Smooth muscle cell (in vitro differentiated cells): Measurements from ENCODE around the gene RHBDF1. TPM values are rescaled to one million over a fixed set of nuclear protein-coding genes. Genes with fewer than 3 reads are reported as not detected.

Experiments used
- DNase-seq: peaks from one replicate; lab custom pipeline; 2025; ENCODE audit not compliant: unreplicated experiment; lab: John Stamatoyannopoulos, UW
- H2AFZ ChIP-seq: fragments of 200-600 bp; sonication (generic); 2 replicates; pipeline ENCODE4 v1.6.0; 2016; ENCODE audit warnings: antibody characterized with exemption, low read depth, mild to moderate bottlenecking
- H3F3A ChIP-seq: fragments of 200-600 bp; sonication (generic); 2 replicates; pipeline ENCODE4 v1.6.0; 2017; ENCODE audit warnings: antibody characterized with exemption, low read depth
- H3K27ac ChIP-seq: fragments of 200-600 bp; sonication (generic); 2 replicates; pipeline ENCODE4 v1.5.1; 2016; ENCODE audit warnings: low read depth, mild to moderate bottlenecking
- H3K27me3 ChIP-seq: fragments of 200-600 bp; sonication (generic); 2 replicates; pipeline ENCODE4 v1.6.1; 2016; ENCODE audit warnings: low read depth, mild to moderate bottlenecking
- H3K36me3 ChIP-seq: fragments of 200-600 bp; sonication (generic); 2 replicates; pipeline ENCODE4 v1.5.1; 2016; ENCODE audit warnings: low read depth
- H3K4me1 ChIP-seq: fragments of 200-600 bp; sonication (generic); 2 replicates; pipeline ENCODE4 v1.5.1; 2016; ENCODE audit warnings: low read depth
- H3K4me2 ChIP-seq: fragments of 200-600 bp; sonication (generic); 2 replicates; pipeline ENCODE4 v1.6.0; 2016; ENCODE audit warnings: mild to moderate bottlenecking
- H3K4me3 ChIP-seq: fragments of 200-600 bp; sonication (generic); 2 replicates; pipeline ENCODE4 v1.5.1; 2016; ENCODE audit warnings: mild to moderate bottlenecking
- H3K79me2 ChIP-seq: fragments of 200-600 bp; sonication (generic); 2 replicates; pipeline ENCODE4 v1.6.0; 2016; ENCODE audit warnings: low read depth, mild to moderate bottlenecking
- H3K9ac ChIP-seq: fragments of 200-600 bp; sonication (generic); 2 replicates; pipeline ENCODE4 v1.6.0; 2016; ENCODE audit warnings: low read depth
- H3K9me3 ChIP-seq: fragments of 200-600 bp; sonication (generic); replicated peaks from 2 replicates; pipeline ENCODE4 v1.5.1; 2016; ENCODE audit warnings: low read depth
- H4K20me1 ChIP-seq: fragments of 200-600 bp; sonication (generic); 2 replicates; pipeline ENCODE4 v1.6.0; 2016; ENCODE audit warnings: low read depth
- CTCF ChIP-seq: fragments of 200-600 bp; sonication (generic); IDR thresholded peaks from 2 replicates; pipeline ENCODE4 v1.5.1; 2017; ENCODE audit warnings: borderline replicate concordance, mild to moderate bottlenecking, antibody characterized with exemption; ENCODE audit not compliant: insufficient read depth, poor library complexity, severe bottlenecking
- WGBS: methylation state at CpG from one replicate; pipeline ENCODE4 v1.1.7; 2016; ENCODE audit warnings: low lambda C conversion rate; 5-methylcytosine and 5-hydroxymethylcytosine counted together
- polyA plus RNA-seq: library from polyadenylated mRNA; unstranded; fragments of >200 nt; fragmentation: Nextera tagmentation; extraction: Ambion mirVana; gene quantifications from 2 replicates; pipeline ENCODE4 v1.2.1, GENCODE V29; 2016
- total RNA-seq: library from RNA; depleted of rRNA; stranded (reverse); fragments of >200 nt; gene quantifications from 2 replicates; pipeline ENCODE4 v1.2.3, GENCODE V29; 2014

RHBDF1 gene
- total and polyA plus RNA-seq, 2 experiments from 2014 or later, result 41.4 to 68.0 TPM

GRCh38 chr16:62283-62967 is 10.0 kb downstream of the RHBDF1 start:
- Histone ChIP-seq H3K9me3 (no peaks in the 10 kb centered on the region), H3K4me3 (no peak overlapping the region), H3K79me2 (peaks cover 24% of the 10 kb centered on the region), H3K27me3 (no peaks in the 10 kb centered on the region), H4K20me1 (peaks cover 46% of the 10 kb centered on the region), H3K9ac (no peak overlapping the region), H3F3A (no peaks in the 10 kb centered on the region), H3K27ac (no peak overlapping the region), H3K4me2 (no peak overlapping the region), H2AFZ (no peak overlapping the region), H3K36me3 (no peaks in the 10 kb centered on the region), H3K4me1 (no peaks in the 10 kb centered on the region)
- TF ChIP-seq CTCF, result no peak
- WGBS, result 96% methylated on average over 34 of the region's 34 CpGs
- no peak for DNase-seq

- WGBS, result 98% methylated on average over 30 of the region's 32 CpGs
- no peaks in the 10 kb centered on the region for H3K9me3 ChIP-seq
- TF ChIP-seq CTCF, result no peak
- H3K4me1 ChIP-seq, result no peaks in the 10 kb centered on the region
- no peak overlapping the region for H2AFZ ChIP-seq
- H4K20me1 ChIP-seq, result peaks cover 40% of the 10 kb centered on the region
- H3K79me2 ChIP-seq, result peaks cover 19% of the 10 kb centered on the region
- H3K27me3 ChIP-seq, result no peaks in the 10 kb centered on the region
- DNase-seq, result no peak
- H3K4me3 ChIP-seq, result no peak overlapping the region
- H3K36me3 ChIP-seq, result no peaks in the 10 kb centered on the region
- no peaks in the 10 kb centered on the region for H3F3A ChIP-seq
- no peak overlapping the region for H3K4me2 ChIP-seq
- H3K9ac ChIP-seq, result no peak overlapping the region
- H3K27ac ChIP-seq, result no peak overlapping the region
These were observed 10.6 kb downstream of the RHBDF1 start for GRCh38 chr16:61879-62281.

GRCh38 chr16:60929-61878 is 11.2 kb downstream of the RHBDF1 start:
- no peak for TF ChIP-seq CTCF
- Histone ChIP-seq H3K4me3 (no peak overlapping the region), H2AFZ (no peak overlapping the region), H3K4me1 (no peaks in the 10 kb centered on the region), H3K79me2 (peaks cover 13% of the 10 kb centered on the region), H3K27ac (no peak overlapping the region), H3K4me2 (no peak overlapping the region), H4K20me1 (peaks cover 34% of the 10 kb centered on the region), H3K9me3 (no peaks in the 10 kb centered on the region), H3K9ac (no peak overlapping the region), H3K36me3 (no peaks in the 10 kb centered on the region), H3F3A (no peaks in the 10 kb centered on the region), H3K27me3 (no peaks in the 10 kb centered on the region)
- DNase-seq, result no peak
- WGBS, result 95% methylated on average over 77 of the region's 89 CpGs
